Measurements from ENCODE around the gene CPN1. TPM values are rescaled to one million over a fixed set of nuclear protein-coding genes. Genes with fewer than 3 reads are reported as not detected.

Gene CPN1
- total and polyA plus RNA-seq, 2 experiments from 2014 or later, result 0.32 TPM; not detected in 1

DNA sequence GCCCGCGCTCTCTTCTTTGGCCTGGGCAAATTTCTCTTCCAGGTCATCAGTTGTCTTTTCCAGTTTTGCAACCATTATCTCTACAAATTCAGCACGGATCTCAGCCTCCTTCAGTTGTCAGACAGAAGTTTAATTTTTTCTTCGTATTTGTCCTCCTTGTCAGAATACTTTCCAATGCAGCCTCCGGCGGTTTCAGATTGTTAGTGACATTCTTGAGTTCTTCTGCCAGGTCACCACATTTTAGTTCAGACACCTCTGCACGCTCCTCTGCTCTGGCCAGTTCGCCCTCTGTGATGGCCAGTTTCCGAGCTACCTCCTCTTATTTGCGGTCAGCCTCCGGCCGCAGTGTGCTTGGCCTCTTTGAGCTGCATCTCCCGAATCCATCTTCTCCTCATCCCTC, 32.8 kb upstream of the CPN1 start (continued):
- TF ChIP-seq, protein P1, sequence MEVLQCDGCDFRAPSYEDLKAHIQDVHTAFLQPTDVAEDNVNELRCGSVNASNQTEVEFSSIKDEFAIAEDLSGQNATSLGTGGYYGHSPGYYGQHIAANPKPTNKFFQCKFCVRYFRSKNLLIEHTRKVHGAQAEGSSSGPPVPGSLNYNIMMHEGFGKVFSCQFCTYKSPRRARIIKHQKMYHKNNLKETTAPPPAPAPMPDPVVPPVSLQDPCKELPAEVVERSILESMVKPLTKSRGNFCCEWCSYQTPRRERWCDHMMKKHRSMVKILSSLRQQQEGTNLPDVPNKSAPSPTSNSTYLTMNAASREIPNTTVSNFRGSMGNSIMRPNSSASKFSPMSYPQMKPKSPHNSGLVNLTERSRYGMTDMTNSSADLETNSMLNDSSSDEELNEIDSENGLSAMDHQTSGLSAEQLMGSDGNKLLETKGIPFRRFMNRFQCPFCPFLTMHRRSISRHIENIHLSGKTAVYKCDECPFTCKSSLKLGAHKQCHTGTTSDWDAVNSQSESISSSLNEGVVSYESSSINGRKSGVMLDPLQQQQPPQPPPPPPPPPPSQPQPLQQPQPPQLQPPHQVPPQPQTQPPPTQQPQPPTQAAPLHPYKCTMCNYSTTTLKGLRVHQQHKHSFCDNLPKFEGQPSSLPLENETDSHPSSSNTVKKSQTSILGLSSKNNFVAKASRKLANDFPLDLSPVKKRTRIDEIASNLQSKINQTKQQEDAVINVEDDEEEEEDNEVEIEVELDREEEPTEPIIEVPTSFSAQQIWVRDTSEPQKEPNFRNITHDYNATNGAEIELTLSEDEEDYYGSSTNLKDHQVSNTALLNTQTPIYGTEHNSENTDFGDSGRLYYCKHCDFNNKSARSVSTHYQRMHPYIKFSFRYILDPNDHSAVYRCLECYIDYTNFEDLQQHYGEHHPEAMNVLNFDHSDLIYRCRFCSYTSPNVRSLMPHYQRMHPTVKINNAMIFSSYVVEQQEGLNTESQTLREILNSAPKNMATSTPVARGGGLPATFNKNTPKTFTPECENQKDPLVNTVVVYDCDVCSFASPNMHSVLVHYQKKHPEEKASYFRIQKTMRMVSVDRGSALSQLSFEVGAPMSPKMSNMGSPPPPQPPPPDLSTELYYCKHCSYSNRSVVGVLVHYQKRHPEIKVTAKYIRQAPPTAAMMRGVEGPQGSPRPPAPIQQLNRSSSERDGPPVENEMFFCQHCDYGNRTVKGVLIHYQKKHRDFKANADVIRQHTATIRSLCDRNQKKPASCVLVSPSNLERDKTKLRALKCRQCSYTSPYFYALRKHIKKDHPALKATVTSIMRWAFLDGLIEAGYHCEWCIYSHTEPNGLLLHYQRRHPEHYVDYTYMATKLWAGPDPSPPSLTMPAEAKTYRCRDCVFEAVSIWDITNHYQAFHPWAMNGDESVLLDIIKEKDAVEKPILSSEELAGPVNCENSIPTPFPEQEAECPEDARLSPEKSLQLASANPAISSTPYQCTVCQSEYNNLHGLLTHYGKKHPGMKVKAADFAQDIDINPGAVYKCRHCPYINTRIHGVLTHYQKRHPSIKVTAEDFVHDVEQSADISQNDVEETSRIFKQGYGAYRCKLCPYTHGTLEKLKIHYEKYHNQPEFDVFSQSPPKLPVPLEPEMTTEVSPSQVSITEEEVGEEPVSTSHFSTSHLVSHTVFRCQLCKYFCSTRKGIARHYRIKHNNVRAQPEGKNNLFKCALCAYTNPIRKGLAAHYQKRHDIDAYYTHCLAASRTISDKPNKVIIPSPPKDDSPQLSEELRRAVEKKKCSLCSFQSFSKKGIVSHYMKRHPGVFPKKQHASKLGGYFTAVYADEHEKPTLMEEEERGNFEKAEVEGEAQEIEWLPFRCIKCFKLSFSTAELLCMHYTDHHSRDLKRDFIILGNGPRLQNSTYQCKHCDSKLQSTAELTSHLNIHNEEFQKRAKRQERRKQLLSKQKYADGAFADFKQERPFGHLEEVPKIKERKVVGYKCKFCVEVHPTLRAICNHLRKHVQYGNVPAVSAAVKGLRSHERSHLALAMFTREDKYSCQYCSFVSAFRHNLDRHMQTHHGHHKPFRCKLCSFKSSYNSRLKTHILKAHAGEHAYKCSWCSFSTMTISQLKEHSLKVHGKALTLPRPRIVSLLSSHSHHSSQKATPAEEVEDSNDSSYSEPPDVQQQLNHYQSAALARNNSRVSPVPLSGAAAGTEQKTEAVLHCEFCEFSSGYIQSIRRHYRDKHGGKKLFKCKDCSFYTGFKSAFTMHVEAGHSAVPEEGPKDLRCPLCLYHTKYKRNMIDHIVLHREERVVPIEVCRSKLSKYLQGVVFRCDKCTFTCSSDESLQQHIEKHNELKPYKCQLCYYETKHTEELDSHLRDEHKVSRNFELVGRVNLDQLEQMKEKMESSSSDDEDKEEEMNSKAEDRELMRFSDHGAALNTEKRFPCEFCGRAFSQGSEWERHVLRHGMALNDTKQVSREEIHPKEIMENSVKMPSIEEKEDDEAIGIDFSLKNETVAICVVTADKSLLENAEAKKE (CRISPR knock-in tag; IDR thresholded peaks at IDR 0.05), result no peak
- no peak for TF ChIP-seq ZNF114 (CRISPR knock-in tag; IDR thresholded peaks at IDR 0.05)
- no peak for TF ChIP-seq POLR2AphosphoS5 (IDR thresholded peaks at IDR 0.05; ENCODE audit: low read depth)
- TF ChIP-seq, protein P2, sequence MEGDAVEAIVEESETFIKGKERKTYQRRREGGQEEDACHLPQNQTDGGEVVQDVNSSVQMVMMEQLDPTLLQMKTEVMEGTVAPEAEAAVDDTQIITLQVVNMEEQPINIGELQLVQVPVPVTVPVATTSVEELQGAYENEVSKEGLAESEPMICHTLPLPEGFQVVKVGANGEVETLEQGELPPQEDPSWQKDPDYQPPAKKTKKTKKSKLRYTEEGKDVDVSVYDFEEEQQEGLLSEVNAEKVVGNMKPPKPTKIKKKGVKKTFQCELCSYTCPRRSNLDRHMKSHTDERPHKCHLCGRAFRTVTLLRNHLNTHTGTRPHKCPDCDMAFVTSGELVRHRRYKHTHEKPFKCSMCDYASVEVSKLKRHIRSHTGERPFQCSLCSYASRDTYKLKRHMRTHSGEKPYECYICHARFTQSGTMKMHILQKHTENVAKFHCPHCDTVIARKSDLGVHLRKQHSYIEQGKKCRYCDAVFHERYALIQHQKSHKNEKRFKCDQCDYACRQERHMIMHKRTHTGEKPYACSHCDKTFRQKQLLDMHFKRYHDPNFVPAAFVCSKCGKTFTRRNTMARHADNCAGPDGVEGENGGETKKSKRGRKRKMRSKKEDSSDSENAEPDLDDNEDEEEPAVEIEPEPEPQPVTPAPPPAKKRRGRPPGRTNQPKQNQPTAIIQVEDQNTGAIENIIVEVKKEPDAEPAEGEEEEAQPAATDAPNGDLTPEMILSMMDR (conservative IDR thresholded peaks at IDR 0.05; ENCODE audit: low read depth in 2 of 2), result no peak
- TF ChIP-seq STAT1 (IDR thresholded peaks at IDR 0.05; ENCODE audit: unreplicated experiment), result no peak
- TF ChIP-seq JUNB (IDR thresholded peaks at IDR 0.05; ENCODE audit: unreplicated experiment), result no peak
- no peak for TF ChIP-seq EZH2 (IDR thresholded peaks at IDR 0.05; ENCODE audit: low read depth, unreplicated experiment)
- TF ChIP-seq, protein P3, sequence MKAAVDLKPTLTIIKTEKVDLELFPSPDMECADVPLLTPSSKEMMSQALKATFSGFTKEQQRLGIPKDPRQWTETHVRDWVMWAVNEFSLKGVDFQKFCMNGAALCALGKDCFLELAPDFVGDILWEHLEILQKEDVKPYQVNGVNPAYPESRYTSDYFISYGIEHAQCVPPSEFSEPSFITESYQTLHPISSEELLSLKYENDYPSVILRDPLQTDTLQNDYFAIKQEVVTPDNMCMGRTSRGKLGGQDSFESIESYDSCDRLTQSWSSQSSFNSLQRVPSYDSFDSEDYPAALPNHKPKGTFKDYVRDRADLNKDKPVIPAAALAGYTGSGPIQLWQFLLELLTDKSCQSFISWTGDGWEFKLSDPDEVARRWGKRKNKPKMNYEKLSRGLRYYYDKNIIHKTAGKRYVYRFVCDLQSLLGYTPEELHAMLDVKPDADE (IDR thresholded peaks at IDR 0.05), result no peak
